ENCODE measurements around the gene USP25.
A peak's percentile ranks its signal among the peaks of the same experiment; 100 is the strongest.

USP25 gene

DNA sequence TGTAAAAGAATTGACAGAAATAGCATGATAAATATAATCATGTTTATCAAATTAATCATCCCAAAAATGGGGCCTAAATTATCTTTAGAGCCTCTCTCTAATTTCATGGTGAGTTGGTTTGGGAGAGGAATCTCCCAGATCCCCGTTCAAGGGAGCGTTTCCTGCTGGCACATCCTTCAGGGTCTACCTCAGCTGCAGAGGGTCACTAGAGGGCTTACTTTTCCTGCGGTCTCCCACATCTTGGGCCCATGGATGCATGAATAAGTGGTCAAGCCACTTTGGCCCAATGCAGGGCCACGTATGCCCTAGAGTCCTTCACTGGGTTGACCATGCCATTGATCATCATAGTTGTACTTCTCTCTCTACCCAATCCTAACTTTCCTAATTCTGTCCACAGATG lies 164.1 kb downstream of the USP25 start:
- TF ChIP-seq ZNF423 (tag by site-specific recombination; IDR thresholded peaks at IDR 0.05) (no peak), RBAK (tag by site-specific recombination; IDR thresholded peaks at IDR 0.05) (no peak), ZNF350 (tag by site-specific recombination; IDR thresholded peaks at IDR 0.05) (no peak), ZFHX2 (tag by site-specific recombination; conservative IDR thresholded peaks at IDR 0.05) (no peak), SP3 (tag by site-specific recombination; IDR thresholded peaks at IDR 0.05) (no peak)
- TF ChIP-seq, protein P1, sequence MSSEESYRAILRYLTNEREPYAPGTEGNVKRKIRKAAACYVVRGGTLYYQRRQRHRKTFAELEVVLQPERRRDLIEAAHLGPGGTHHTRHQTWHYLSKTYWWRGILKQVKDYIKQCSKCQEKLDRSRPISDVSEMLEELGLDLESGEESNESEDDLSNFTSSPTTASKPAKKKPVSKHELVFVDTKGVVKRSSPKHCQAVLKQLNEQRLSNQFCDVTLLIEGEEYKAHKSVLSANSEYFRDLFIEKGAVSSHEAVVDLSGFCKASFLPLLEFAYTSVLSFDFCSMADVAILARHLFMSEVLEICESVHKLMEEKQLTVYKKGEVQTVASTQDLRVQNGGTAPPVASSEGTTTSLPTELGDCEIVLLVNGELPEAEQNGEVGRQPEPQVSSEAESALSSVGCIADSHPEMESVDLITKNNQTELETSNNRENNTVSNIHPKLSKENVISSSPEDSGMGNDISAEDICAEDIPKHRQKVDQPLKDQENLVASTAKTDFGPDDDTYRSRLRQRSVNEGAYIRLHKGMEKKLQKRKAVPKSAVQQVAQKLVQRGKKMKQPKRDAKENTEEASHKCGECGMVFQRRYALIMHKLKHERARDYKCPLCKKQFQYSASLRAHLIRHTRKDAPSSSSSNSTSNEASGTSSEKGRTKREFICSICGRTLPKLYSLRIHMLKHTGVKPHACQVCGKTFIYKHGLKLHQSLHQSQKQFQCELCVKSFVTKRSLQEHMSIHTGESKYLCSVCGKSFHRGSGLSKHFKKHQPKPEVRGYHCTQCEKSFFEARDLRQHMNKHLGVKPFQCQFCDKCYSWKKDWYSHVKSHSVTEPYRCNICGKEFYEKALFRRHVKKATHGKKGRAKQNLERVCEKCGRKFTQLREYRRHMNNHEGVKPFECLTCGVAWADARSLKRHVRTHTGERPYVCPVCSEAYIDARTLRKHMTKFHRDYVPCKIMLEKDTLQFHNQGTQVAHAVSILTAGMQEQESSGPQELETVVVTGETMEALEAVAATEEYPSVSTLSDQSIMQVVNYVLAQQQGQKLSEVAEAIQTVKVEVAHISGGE (tag by site-specific recombination; conservative IDR thresholded peaks at IDR 0.05; ENCODE audit: low read depth), result no peak
- ChIA-PET POLR2A (no interaction called here), CTCF (interaction anchor here (0.6 to 1.0 kb wide), 5 partner anchors 98 to 1777 kb away, joined by 3 to 4 read pairs (median 3); no protein-coding TSS in a partner anchor)
- Histone ChIP-seq H3K36me3 (ENCODE audit: control insufficient read depth in 2 of 2, insufficient read depth in 1 of 2, low read length in 2 of 2) (no peaks in the 10 kb centered on the region), H3K9me3 (ENCODE audit: control insufficient read depth, insufficient read depth, low read depth, low read length) (no peaks in the 10 kb centered on the region), H3K27ac (ENCODE audit: extremely low read depth, low read depth, low read length) (no peak overlapping the region), H3K4me1 (ENCODE audit: control insufficient read depth, insufficient read depth, low read length) (no peaks in the 10 kb centered on the region), H3K4me3 (ENCODE audit: low read depth, low read length) (no peak overlapping the region)

- TF ChIP-seq BCL11A (tag by site-specific recombination; IDR thresholded peaks at IDR 0.05; ENCODE audit: low read depth) (no peak), ZNF654 (tag by site-specific recombination; IDR thresholded peaks at IDR 0.05; ENCODE audit: low read depth) (peak; percentile 25), ZNF37A (tag by site-specific recombination; IDR thresholded peaks at IDR 0.05) (no peak)
- Histone ChIP-seq H3K4me1 (ENCODE audit: control insufficient read depth, insufficient read depth, low read length) (no peaks in the 10 kb centered on the region), H3K9me3 (ENCODE audit: control insufficient read depth, insufficient read depth, low read depth, low read length) (no peaks in the 10 kb centered on the region), H3K27ac (ENCODE audit: extremely low read depth, low read depth, low read length) (no peak overlapping the region), H3K4me3 (ENCODE audit: low read depth, low read length) (no peak overlapping the region), H3K36me3 (ENCODE audit: control insufficient read depth in 2 of 2, insufficient read depth in 1 of 2, low read length in 2 of 2) (no peaks in the 10 kb centered on the region)
- ChIA-PET POLR2A (no interaction called here), CTCF (interaction anchor here (0.6 to 1.0 kb wide), 4 partner anchors 98 to 1776 kb away, joined by 3 to 4 read pairs (median 3); no protein-coding TSS in a partner anchor)
These were observed 164.8 kb downstream of the USP25 start for GRCh38 chr21:15894596-15894995.

GRCh38 chr21:15895142-15896106 lies 165.6 kb downstream of the USP25 start:
- H3K9me3 ChIP-seq (ENCODE audit: control insufficient read depth, insufficient read depth, low read depth, low read length), result no peaks in the 10 kb centered on the region
- CTCF ChIA-PET, result interaction anchor here (0.6 kb wide), 1 partner anchor 1542 kb away, joined by 5 read pairs; no protein-coding TSS in a partner anchor
- no peaks in the 10 kb centered on the region for H3K4me1 ChIP-seq (ENCODE audit: control insufficient read depth, insufficient read depth, low read length)
- POLR2A ChIA-PET, result no interaction called here
- H3K4me3 ChIP-seq (ENCODE audit: low read depth, low read length), result no peak overlapping the region
- TF ChIP-seq KLF10 (tag by site-specific recombination; IDR thresholded peaks at IDR 0.05) (no peak), ZNF350 (tag by site-specific recombination; IDR thresholded peaks at IDR 0.05) (no peak), ZNF335 (tag by site-specific recombination; conservative IDR thresholded peaks at IDR 0.05) (no peak), ZFP41 (tag by site-specific recombination; IDR thresholded peaks at IDR 0.05; ENCODE audit: borderline replicate concordance) (no peak), GLIS1 (tag by site-specific recombination; IDR thresholded peaks at IDR 0.05) (no peak), MEIS1 (CRISPR knock-in tag; IDR thresholded peaks at IDR 0.05; ENCODE audit: borderline replicate concordance) (no peak), ZNF449 (tag by site-specific recombination; IDR thresholded peaks at IDR 0.05) (no peak), ZNF341 (tag by site-specific recombination; IDR thresholded peaks at IDR 0.05; ENCODE audit: low read depth) (no peak)
- TF ChIP-seq, protein P2, sequence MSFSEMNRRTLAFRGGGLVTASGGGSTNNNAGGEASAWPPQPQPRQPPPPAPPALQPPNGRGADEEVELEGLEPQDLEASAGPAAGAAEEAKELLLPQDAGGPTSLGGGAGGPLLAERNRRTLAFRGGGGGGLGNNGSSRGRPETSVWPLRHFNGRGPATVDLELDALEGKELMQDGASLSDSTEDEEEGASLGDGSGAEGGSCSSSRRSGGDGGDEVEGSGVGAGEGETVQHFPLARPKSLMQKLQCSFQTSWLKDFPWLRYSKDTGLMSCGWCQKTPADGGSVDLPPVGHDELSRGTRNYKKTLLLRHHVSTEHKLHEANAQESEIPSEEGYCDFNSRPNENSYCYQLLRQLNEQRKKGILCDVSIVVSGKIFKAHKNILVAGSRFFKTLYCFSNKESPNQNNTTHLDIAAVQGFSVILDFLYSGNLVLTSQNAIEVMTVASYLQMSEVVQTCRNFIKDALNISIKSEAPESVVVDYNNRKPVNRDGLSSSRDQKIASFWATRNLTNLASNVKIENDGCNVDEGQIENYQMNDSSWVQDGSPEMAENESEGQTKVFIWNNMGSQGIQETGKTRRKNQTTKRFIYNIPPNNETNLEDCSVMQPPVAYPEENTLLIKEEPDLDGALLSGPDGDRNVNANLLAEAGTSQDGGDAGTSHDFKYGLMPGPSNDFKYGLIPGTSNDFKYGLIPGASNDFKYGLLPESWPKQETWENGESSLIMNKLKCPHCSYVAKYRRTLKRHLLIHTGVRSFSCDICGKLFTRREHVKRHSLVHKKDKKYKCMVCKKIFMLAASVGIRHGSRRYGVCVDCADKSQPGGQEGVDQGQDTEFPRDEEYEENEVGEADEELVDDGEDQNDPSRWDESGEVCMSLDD (tag by site-specific recombination; IDR thresholded peaks at IDR 0.05), result no peak
- no peak overlapping the region for H3K27ac ChIP-seq (ENCODE audit: extremely low read depth, low read depth, low read length)
- no peaks in the 10 kb centered on the region for H3K36me3 ChIP-seq (ENCODE audit: control insufficient read depth in 2 of 2, insufficient read depth in 1 of 2, low read length in 2 of 2)

Measured in HEK293 (cell line).